ENCODE measurements around the gene TUT1. TPM values are rescaled to one million over a fixed set of nuclear protein-coding genes. Genes with fewer than 3 reads are reported as not detected.

TUT1 gene
- total and polyA plus RNA-seq, 4 donors = 10.8 to 21.9 (median 17.3) TPM

- Histone ChIP-seq H3K27me3 (ENCODE audit: control insufficient read depth in 3 of 3, insufficient read depth in 3 of 3, low read length in 2 of 3) (no peaks in the 10 kb centered on the region), H3K4me1 (ENCODE audit: control insufficient read depth in 5 of 5, insufficient read depth in 5 of 5, low read length in 5 of 5) (peaks cover 19 to 53% (median 30%) of the 10 kb centered on the region in 5 donors), H3K9ac (ENCODE audit: insufficient read depth in 1 of 2, low read length in 2 of 2) (peak overlapping the region in 1 of 2 donors; percentile 36), H3K4me3 (no peak overlapping the region), H3K36me3 (ENCODE audit: control insufficient read depth in 4 of 4, insufficient read depth in 4 of 4, low read length in 4 of 4) (peaks cover 10 to 26% (median 12%) of the 10 kb centered on the region in 4 donors), H3K27ac (ENCODE audit: low read depth in 1 of 2, low read length in 1 of 2) (peak overlapping the region; percentile 62 to 99), H3K9me3 (ENCODE audit: control insufficient read depth in 4 of 4, insufficient read depth in 3 of 4, low read length in 3 of 4) (no peaks in the 10 kb centered on the region)
- no peak for TF ChIP-seq CTCF (IDR thresholded peaks at IDR 0.05; ENCODE audit: control extremely low read depth, extremely low read depth)
- WGBS, 2 donors = 24 to 37% methylated on average over 3 of the region's 3 CpGs
- DNase-seq (no peak), ATAC-seq (ENCODE audit: insufficient read depth, low FRiP score) (no peak)
Measured at GRCh38 chr11:62556875-62557631, 34.3 kb downstream of the TUT1 start.

- no peak overlapping the region for H3K4me3 ChIP-seq
- DNase-seq (peak; percentile 84 to 89 (median 86)), ATAC-seq (ENCODE audit: insufficient read depth, low FRiP score) (peak; percentile 63)
- peaks cover 26 to 59% (median 36%) of the 10 kb centered on the region in 5 donors for H3K4me1 ChIP-seq (ENCODE audit: control insufficient read depth in 5 of 5, insufficient read depth in 5 of 5, low read length in 5 of 5)
- H3K9me3 ChIP-seq (ENCODE audit: control insufficient read depth in 4 of 4, insufficient read depth in 3 of 4, low read length in 3 of 4) = no peaks in the 10 kb centered on the region
- H3K27me3 ChIP-seq (ENCODE audit: control insufficient read depth in 3 of 3, insufficient read depth in 3 of 3, low read length in 2 of 3) = no peaks in the 10 kb centered on the region
- peak overlapping the region; percentile 62 to 99 for H3K27ac ChIP-seq (ENCODE audit: low read depth in 1 of 2, low read length in 1 of 2)
- peak overlapping the region in 1 of 2 donors; percentile 36 for H3K9ac ChIP-seq (ENCODE audit: insufficient read depth in 1 of 2, low read length in 2 of 2)
- TF ChIP-seq CTCF (IDR thresholded peaks at IDR 0.05; ENCODE audit: control extremely low read depth, extremely low read depth) = no peak
- peaks cover 10 to 23% (median 12%) of the 10 kb centered on the region in 4 donors for H3K36me3 ChIP-seq (ENCODE audit: control insufficient read depth in 4 of 4, insufficient read depth in 4 of 4, low read length in 4 of 4)
- 4% methylated on average over 14 of the region's 14 CpGs for WGBS, 2 donors
Measured at GRCh38 chr11:62556108-62556874, 35.0 kb downstream of the TUT1 start.

- Histone ChIP-seq H3K36me3 (ENCODE audit: control insufficient read depth in 4 of 4, insufficient read depth in 4 of 4, low read length in 4 of 4) (peaks cover 10 to 23% (median 12%) of the 10 kb centered on the region in 4 donors), H3K27ac (ENCODE audit: low read depth in 1 of 2, low read length in 1 of 2) (peak overlapping the region; percentile 62 to 99), H3K4me1 (ENCODE audit: control insufficient read depth in 5 of 5, insufficient read depth in 5 of 5, low read length in 5 of 5) (peaks cover 26 to 59% (median 36%) of the 10 kb centered on the region in 5 donors), H3K27me3 (ENCODE audit: control insufficient read depth in 3 of 3, insufficient read depth in 3 of 3, low read length in 2 of 3) (no peaks in the 10 kb centered on the region), H3K4me3 (no peak overlapping the region), H3K9ac (ENCODE audit: insufficient read depth in 1 of 2, low read length in 2 of 2) (peak overlapping the region in 1 of 2 donors; percentile 40), H3K9me3 (ENCODE audit: control insufficient read depth in 4 of 4, insufficient read depth in 3 of 4, low read length in 3 of 4) (no peaks in the 10 kb centered on the region)
- WGBS, 2 donors = 3 to 11% methylated on average over 4 of the region's 4 CpGs
- no peak for ATAC-seq (ENCODE audit: insufficient read depth, low FRiP score)
- DNase-seq = peak; percentile 58 to 88 (median 80)
- no peak for TF ChIP-seq CTCF (IDR thresholded peaks at IDR 0.05; ENCODE audit: control extremely low read depth, extremely low read depth)
Measured at GRCh38 chr11:62555464-62556107, 35.7 kb downstream of the TUT1 start.

All from lung (tissue), 12 donors.